HepG2 (cell line): ENCODE measurements around the gene LSM11. TPM values are rescaled to one million over a fixed set of nuclear protein-coding genes. Genes with fewer than 3 reads are reported as not detected.

Source experiments
- ATAC-seq: fragments of 200-7000 bp; cut with Tn5 transposase; 3 replicates; pipeline ENCODE4 v1.9.1; 2020; ENCODE audit warnings: mild to moderate bottlenecking, moderate library complexity
- BruUV-seq: library from RNA; stranded (reverse); fragments of 400-500 nt; replicated peaks from 2 replicates; lab custom pipeline; 2021; lab: Mats Ljungman, UMichigan
- CTCF ChIA-PET: fragments of 300-600 bp; formaldehyde crosslinking; extraction: SDS; loops from one replicate; lab custom pipeline; 2021; ENCODE audit warnings: low total read pairs, inconsistent platforms, low intra/inter-chr PET ratio; lab: Yijun Ruan, JAX
- POLR2A ChIA-PET: fragments of 350-600 bp; sonication (Branson Sonifier 250); formaldehyde crosslinking; loops from one replicate; lab custom pipeline; 2020; ENCODE audit warnings: antibody characterized with exemption, inconsistent platforms; lab: Yijun Ruan, JAX
- DNase-seq: peaks from one replicate; pipeline ENCODE4 v3.0.0-alpha.2; 2015; ENCODE audit warnings: low spot score
- FAIRE-seq: peaks from 3 replicates; lab custom pipeline; 2011; peaks lifted over from hg19 to GRCh38; lab: Jason Lieb, UNC
- H2AFZ ChIP-seq: one replicate; pipeline ENCODE4 v1.6.1; 2011; ENCODE audit warnings: low read length, inconsistent platforms
- H3K27ac ChIP-seq: fragments of 300-600 bp; 3 replicates; pipeline ENCODE4 v1.8.0; 2011; ENCODE audit warnings: mixed run types, mild to moderate bottlenecking, mixed read lengths, low read length, inconsistent platforms; ENCODE audit not compliant: insufficient read depth; ENCODE audit errors: extremely low read length
- H3K27me3 ChIP-seq, 2 experiments: fragments of 200-600 bp in 1 of 2; 2 replicates in 1 of 2; 3 replicates in 1 of 2; pipeline versions ENCODE4 v1.6.0 to v1.8.0; 2011; ENCODE audit warnings: low read length in 2 of 2, mild to moderate bottlenecking in 2 of 2, moderate library complexity in 2 of 2, inconsistent platforms in 1 of 2; ENCODE audit not compliant: insufficient read depth in 2 of 2, control insufficient read depth in 1 of 2
- H3K36me3 ChIP-seq, 2 experiments: fragments of 200-600 bp in 1 of 2; replicated peaks in 1 of 2; 2 replicates in 1 of 2; 3 replicates in 1 of 2; pipeline versions ENCODE4 v1.5.1 to v1.8.0; 2011; ENCODE audit warnings: low read length in 2 of 2, inconsistent platforms in 1 of 2; ENCODE audit not compliant: insufficient read depth in 2 of 2, control insufficient read depth in 1 of 2
- H3K4me1 ChIP-seq: 2 replicates; pipeline ENCODE4 v1.5.1; 2012; ENCODE audit warnings: low read length, inconsistent platforms; ENCODE audit not compliant: insufficient read depth
- H3K4me2 ChIP-seq: 2 replicates; pipeline ENCODE4 v1.6.0; 2011; ENCODE audit warnings: low read depth, low read length, inconsistent platforms
- H3K4me3 ChIP-seq, 3 experiments: fragments of 200-600 bp in 1 of 3; sonication (generic), shearing (Covaris generic) in 1 of 3; replicated peaks in 1 of 3; 2 replicates each; pipeline ENCODE4 v1.5.1; 2011 to 2016; ENCODE audit warnings: low read length in 3 of 3, inconsistent platforms in 2 of 3, low read depth in 2 of 3, mild to moderate bottlenecking in 2 of 3, control low read depth in 1 of 3, mixed read lengths in 1 of 3; ENCODE audit not compliant: insufficient read depth in 1 of 3
- H3K79me2 ChIP-seq: one replicate; pipeline ENCODE4 v1.6.1; 2011; ENCODE audit warnings: low read length, inconsistent platforms; ENCODE audit not compliant: insufficient read depth
- H3K9ac ChIP-seq: 2 replicates; pipeline ENCODE4 v1.6.0; 2011; ENCODE audit warnings: mild to moderate bottlenecking, low read depth, low read length, inconsistent platforms; ENCODE audit not compliant: insufficient read depth
- H3K9me3 ChIP-seq: 2 replicates; pipeline ENCODE4 v1.5.1; 2012; ENCODE audit warnings: mild to moderate bottlenecking, low read length
- H4K20me1 ChIP-seq: 2 replicates; pipeline ENCODE4 v1.6.0; 2011; ENCODE audit warnings: inconsistent platforms, mild to moderate bottlenecking, low read length, moderate library complexity; ENCODE audit not compliant: insufficient read depth
- NRL ChIP-seq: sonication (generic); formaldehyde crosslinking; IDR thresholded peaks from 2 replicates; pipeline ENCODE4 v1.5.0; 2020; ENCODE audit warnings: missing genetic modification reagents, mild to moderate bottlenecking, moderate library complexity, borderline replicate concordance
- ZNF687 ChIP-seq: sonication (generic); formaldehyde crosslinking; IDR thresholded peaks from 2 replicates; pipeline ENCODE4 v1.5.1; 2020; ENCODE audit warnings: mild to moderate bottlenecking, missing genetic modification reagents, moderate library complexity
- WGBS: methylation state at CpG from one replicate; pipeline ENCODE4 v1.1.6; 2017; ENCODE audit warnings: low lambda C conversion rate; 5-methylcytosine and 5-hydroxymethylcytosine counted together
- in situ Hi-C: cut with HindIII; loops from 2 replicates; pipeline ENCODE4 v1.10.0; 2017; ENCODE audit warnings: low pct_unique_long_range_greater_than_20kb; ENCODE audit not compliant: extremely low pct_ligation_motif_present
- intact Hi-C: fragments of 100-400 bp; cut with micrococcal nuclease; formaldehyde crosslinking; loops from one replicate; pipeline ENCODE4 v1.10.0; 2022; ENCODE audit not compliant: unreplicated experiment
- polyA plus RNA-seq, 8 experiments: library from polyadenylated mRNA; depleted of rRNA in 3 of 8; stranded (reverse) in 7 of 8; unstranded in 1 of 8; fragments of >200 nt; fragmentation: Illumina TruSeq in 4 of 8; extraction: Trizol in 4 of 8; gene quantifications; 2 replicates each; pipeline versions ENCODE4 v1.2.1 to v1.2.3, GENCODE V29; 2011 to 2016; ENCODE audit warnings: low read depth in 4 of 8, missing spikeins in 1 of 8, mixed read lengths in 1 of 8; ENCODE audit not compliant: insufficient read depth in 1 of 8
- total RNA-seq, 5 experiments: library from RNA; depleted of rRNA; stranded (reverse); fragments of >200 nt; fragmentation: Illumina TruSeq; extraction: Trizol; gene quantifications; 2 replicates each; pipeline ENCODE4 v1.2.3, GENCODE V29; 2016; ENCODE audit warnings: low read depth in 1 of 5

The LSM11 gene
- total and polyA plus RNA-seq, 2 of the 13 experiments (the other 11 are each of a cell fraction or from before 2014, with no cell fraction given): 4.5 to 7.2 TPM

- TF ChIP-seq NRL: no peak
Observed at GRCh38 chr5:157756122-157756521, 12.6 kb downstream of the LSM11 start (continued).

GRCh38 chr5:157758706-157759105 is 15.2 kb downstream of the LSM11 start:
- ChIA-PET CTCF (no interaction called here), POLR2A (no interaction called here)
- Histone ChIP-seq H3K4me2 (no peak overlapping the region), H2AFZ (no peak overlapping the region), H3K4me3 (no peak overlapping the region), H3K9ac (no peak overlapping the region), H3K27ac (no peak overlapping the region), H3K36me3 (peaks cover 4 to 22% of the 10 kb centered on the region in 2 experiments; a peak in 3 of 5 replicates), H3K27me3 (no peaks in the 10 kb centered on the region), H3K4me1 (no peaks in the 10 kb centered on the region), H3K9me3 (no peaks in the 10 kb centered on the region), H4K20me1 (no peaks in the 10 kb centered on the region), H3K79me2 (no peaks in the 10 kb centered on the region)
- BruUV-seq: no TSS peak
- 77% methylated on average over 1 of the region's 1 CpG for WGBS
- no peak for ATAC-seq
- FAIRE-seq: no peak
- in situ Hi-C loops: no loop called here
- TF ChIP-seq ZNF687 (CRISPR knock-in tag): no peak
- no peak for DNase-seq
- intact Hi-C loops: no loop called here
